ENCODE measurements around the gene PLVAP.

DNA sequence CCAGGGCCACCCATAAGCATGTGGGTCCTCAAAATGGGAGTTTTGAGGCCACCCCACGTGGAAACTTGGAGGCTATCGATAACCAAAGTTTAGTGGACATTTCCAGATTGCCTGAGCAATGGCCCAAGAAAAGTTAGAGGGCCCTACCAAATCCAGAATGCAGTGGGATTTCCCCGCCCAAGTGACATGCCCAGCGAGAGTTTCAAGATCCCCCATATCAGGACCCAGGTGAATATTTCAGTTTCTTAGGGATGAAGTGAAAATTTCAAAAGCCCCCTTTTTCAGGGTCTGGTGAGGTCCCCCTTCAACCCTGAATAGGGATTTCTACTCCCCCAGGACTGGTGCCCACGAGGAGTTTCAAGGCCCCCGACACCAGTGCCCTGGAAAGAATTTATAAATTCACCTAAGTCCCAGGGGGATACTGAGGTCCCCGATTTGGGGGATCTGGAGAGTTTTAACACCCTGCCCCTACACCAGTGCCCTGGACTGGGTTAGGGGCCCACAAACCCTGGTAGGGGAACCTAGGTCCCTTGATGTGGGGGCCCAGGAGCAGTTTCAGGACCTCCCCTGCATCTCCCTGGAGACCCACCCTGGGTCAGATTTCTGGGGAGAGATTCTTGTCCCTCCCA lies 27.6 kb upstream of the PLVAP start:
- TF ChIP-seq, protein P1, sequence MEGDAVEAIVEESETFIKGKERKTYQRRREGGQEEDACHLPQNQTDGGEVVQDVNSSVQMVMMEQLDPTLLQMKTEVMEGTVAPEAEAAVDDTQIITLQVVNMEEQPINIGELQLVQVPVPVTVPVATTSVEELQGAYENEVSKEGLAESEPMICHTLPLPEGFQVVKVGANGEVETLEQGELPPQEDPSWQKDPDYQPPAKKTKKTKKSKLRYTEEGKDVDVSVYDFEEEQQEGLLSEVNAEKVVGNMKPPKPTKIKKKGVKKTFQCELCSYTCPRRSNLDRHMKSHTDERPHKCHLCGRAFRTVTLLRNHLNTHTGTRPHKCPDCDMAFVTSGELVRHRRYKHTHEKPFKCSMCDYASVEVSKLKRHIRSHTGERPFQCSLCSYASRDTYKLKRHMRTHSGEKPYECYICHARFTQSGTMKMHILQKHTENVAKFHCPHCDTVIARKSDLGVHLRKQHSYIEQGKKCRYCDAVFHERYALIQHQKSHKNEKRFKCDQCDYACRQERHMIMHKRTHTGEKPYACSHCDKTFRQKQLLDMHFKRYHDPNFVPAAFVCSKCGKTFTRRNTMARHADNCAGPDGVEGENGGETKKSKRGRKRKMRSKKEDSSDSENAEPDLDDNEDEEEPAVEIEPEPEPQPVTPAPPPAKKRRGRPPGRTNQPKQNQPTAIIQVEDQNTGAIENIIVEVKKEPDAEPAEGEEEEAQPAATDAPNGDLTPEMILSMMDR (IDR thresholded peaks at IDR 0.05), result no peak
- no peak for TF ChIP-seq POLR2A (IDR thresholded peaks at IDR 0.05)
